Glutamatergic neuron (in vitro differentiated cells): ENCODE data around the gene PPM1L. TPM values are rescaled to one million over a fixed set of nuclear protein-coding genes. Genes with fewer than 3 reads are reported as not detected.
A peak's percentile ranks its signal among the peaks of the same experiment; 100 is the strongest.

ENCODE experiments used
- DNase-seq: peaks from one replicate; pipeline ENCODE4 v3.0.0; 2022
- H3K27ac Mint-ChIP-seq: one replicate; pipeline ENCODE4 v1.8.0; 2020; ENCODE audit warnings: mild to moderate bottlenecking, mixed read lengths, inconsistent platforms; ENCODE audit not compliant: unreplicated experiment
- H3K27me3 Mint-ChIP-seq: one replicate; pipeline ENCODE4 v1.8.0; 2020; ENCODE audit warnings: mild to moderate bottlenecking, moderate library complexity, mixed read lengths, inconsistent platforms; ENCODE audit not compliant: unreplicated experiment
- H3K36me3 Mint-ChIP-seq: one replicate; pipeline ENCODE4 v1.8.0; 2020; ENCODE audit warnings: mild to moderate bottlenecking, mixed read lengths, inconsistent platforms; ENCODE audit not compliant: unreplicated experiment
- H3K4me1 Mint-ChIP-seq: one replicate; pipeline ENCODE4 v1.8.0; 2020; ENCODE audit warnings: mild to moderate bottlenecking, low read depth, mixed read lengths, inconsistent platforms; ENCODE audit not compliant: unreplicated experiment
- H3K4me3 Mint-ChIP-seq: one replicate; pipeline ENCODE4 v1.8.0; 2020; ENCODE audit warnings: mild to moderate bottlenecking, mixed read lengths, inconsistent platforms; ENCODE audit not compliant: unreplicated experiment
- H3K9me3 Mint-ChIP-seq: one replicate; pipeline ENCODE4 v1.8.0; 2020; ENCODE audit warnings: mild to moderate bottlenecking, moderate library complexity, mixed read lengths, inconsistent platforms; ENCODE audit not compliant: unreplicated experiment
- total RNA-seq: library from RNA; stranded (reverse); fragmentation: NEBNext Ultra II Directional; extraction: Animal tissue kit (Norgen Biotek cat#: 25700); gene quantifications from one replicate; pipeline ENCODE4 v1.2.1, GENCODE V29; 2021; ENCODE audit not compliant: unreplicated experiment
- TF ChIP-seq, protein P1 (sequence below): fragments of 200-600 bp; sonication (generic); IDR thresholded peaks from one replicate; pipeline ENCODE4 v1.5.0; 2021; ENCODE audit not compliant: partially characterized antibody, unreplicated experiment

Gene PPM1L
- total RNA-seq, 1 donor from 2014 or later, result 81.4 TPM

GRCh38 chr3:160876643-160877042 is 120.6 kb downstream of the PPM1L start:
- Mint-ChIP-seq H3K9me3 (peaks cover 3% of the 10 kb centered on the region), H3K4me1 (peaks cover 36% of the 10 kb centered on the region), H3K4me3 (no peak overlapping the region), H3K36me3 (no peaks in the 10 kb centered on the region), H3K27me3 (no peaks in the 10 kb centered on the region), H3K27ac (peak overlapping the region; percentile 92)
- peak; percentile 29 for DNase-seq
- TF ChIP-seq, protein P1, sequence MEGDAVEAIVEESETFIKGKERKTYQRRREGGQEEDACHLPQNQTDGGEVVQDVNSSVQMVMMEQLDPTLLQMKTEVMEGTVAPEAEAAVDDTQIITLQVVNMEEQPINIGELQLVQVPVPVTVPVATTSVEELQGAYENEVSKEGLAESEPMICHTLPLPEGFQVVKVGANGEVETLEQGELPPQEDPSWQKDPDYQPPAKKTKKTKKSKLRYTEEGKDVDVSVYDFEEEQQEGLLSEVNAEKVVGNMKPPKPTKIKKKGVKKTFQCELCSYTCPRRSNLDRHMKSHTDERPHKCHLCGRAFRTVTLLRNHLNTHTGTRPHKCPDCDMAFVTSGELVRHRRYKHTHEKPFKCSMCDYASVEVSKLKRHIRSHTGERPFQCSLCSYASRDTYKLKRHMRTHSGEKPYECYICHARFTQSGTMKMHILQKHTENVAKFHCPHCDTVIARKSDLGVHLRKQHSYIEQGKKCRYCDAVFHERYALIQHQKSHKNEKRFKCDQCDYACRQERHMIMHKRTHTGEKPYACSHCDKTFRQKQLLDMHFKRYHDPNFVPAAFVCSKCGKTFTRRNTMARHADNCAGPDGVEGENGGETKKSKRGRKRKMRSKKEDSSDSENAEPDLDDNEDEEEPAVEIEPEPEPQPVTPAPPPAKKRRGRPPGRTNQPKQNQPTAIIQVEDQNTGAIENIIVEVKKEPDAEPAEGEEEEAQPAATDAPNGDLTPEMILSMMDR, result no peak

GRCh38 chr3:160879859-160880258 is 123.8 kb downstream of the PPM1L start:
- H3K27me3 Mint-ChIP-seq, result peaks cover 4% of the 10 kb centered on the region
- TF ChIP-seq, protein P1, result no peak
- H3K36me3 Mint-ChIP-seq, result no peaks in the 10 kb centered on the region
- H3K4me3 Mint-ChIP-seq, result no peak overlapping the region
- DNase-seq, result no peak
- peaks cover 37% of the 10 kb centered on the region for H3K4me1 Mint-ChIP-seq
- peaks cover 8% of the 10 kb centered on the region for H3K9me3 Mint-ChIP-seq
- H3K27ac Mint-ChIP-seq, result no peak overlapping the region

DNA sequence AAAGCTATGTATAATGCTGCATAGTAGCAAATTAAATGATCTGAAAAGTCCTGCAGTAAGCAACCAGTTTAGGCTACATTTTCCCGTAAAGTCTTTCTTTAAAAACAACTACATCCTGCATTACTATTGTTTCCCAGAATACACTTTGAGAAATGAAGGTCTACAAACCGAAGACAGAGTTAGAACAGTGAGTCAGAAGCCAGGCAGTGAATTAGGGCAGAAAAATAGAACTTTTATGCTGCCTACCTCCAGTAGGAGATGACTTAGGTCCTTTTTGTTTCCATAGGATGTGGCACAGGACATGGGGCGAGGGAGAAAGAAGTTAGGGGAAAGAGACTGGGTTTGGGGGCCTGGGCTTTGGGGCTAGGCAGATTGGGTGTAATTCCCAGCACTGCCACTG is 127.3 kb downstream of the PPM1L start:
- H3K36me3 Mint-ChIP-seq, result peaks cover 18% of the 10 kb centered on the region
- TF ChIP-seq, protein P1, result no peak
- H3K27ac Mint-ChIP-seq, result peak overlapping the region; percentile 49
- DNase-seq, result no peak
- H3K4me3 Mint-ChIP-seq, result no peak overlapping the region
- peaks cover 41% of the 10 kb centered on the region for H3K4me1 Mint-ChIP-seq
- peaks cover 22% of the 10 kb centered on the region for H3K27me3 Mint-ChIP-seq
- H3K9me3 Mint-ChIP-seq, result peaks cover 24% of the 10 kb centered on the region

DNA sequence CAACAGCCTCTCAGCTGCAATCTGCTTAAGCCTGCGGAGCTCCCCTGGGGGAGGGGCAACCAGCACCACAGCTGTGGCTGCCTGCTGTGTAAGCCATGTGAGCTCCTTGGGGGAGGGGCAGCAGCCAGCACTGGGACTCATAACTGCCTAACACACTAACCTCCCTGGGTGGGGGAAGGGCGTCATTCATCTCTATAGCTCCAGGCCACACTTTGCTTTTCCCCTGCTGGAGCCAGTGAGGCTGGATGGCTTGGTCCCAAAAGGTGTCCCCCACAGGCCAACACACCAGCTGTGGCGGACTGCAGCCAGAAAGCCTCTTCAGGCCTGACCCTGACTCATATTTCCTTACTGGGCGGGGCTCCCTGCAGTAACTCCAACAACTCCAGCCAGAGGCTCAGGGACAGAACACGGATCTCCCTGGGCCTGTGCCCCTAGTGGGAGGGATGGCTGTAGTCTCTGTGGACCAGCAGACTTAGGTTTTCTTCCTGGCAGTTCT is 129.8 kb downstream of the PPM1L start:
- peak overlapping the region; percentile 69 for H3K4me3 Mint-ChIP-seq
- peak; percentile 93 for DNase-seq
- peaks cover 30% of the 10 kb centered on the region for H3K36me3 Mint-ChIP-seq
- TF ChIP-seq, protein P1, result no peak
- peaks cover 39% of the 10 kb centered on the region for H3K4me1 Mint-ChIP-seq
- H3K27me3 Mint-ChIP-seq, result peaks cover 22% of the 10 kb centered on the region
- H3K9me3 Mint-ChIP-seq, result peaks cover 26% of the 10 kb centered on the region
- H3K27ac Mint-ChIP-seq, result peak overlapping the region; percentile 92

- H3K36me3 Mint-ChIP-seq, result peaks cover 31% of the 10 kb centered on the region
- peaks cover 37% of the 10 kb centered on the region for H3K4me1 Mint-ChIP-seq
- H3K27ac Mint-ChIP-seq, result peak overlapping the region; percentile 92
- H3K4me3 Mint-ChIP-seq, result peak overlapping the region; percentile 69
- TF ChIP-seq, protein P1, result no peak
- peaks cover 22% of the 10 kb centered on the region for H3K27me3 Mint-ChIP-seq
- DNase-seq, result no peak
- H3K9me3 Mint-ChIP-seq, result peaks cover 28% of the 10 kb centered on the region
Measured at GRCh38 chr3:160886421-160886820, 130.4 kb downstream of the PPM1L start.
